HG03159 (cell line): Measurements from ENCODE around the gene PRM2.

Experiments used
- ATAC-seq: cut with Tn5 transposase; IDR thresholded peaks from one replicate; pipeline ENCODE4 v1.9.1; 2021; ENCODE audit warnings: mild to moderate bottlenecking, moderate library complexity; ENCODE audit not compliant: unreplicated experiment

PRM2 gene

GRCh38 chr16:11276143-11276895, at the start of gene PRM2:
Gene PRM2, minus strand, starts transcription at chr16:11276480. Its CDS starts 110 bp downstream, at chr16:11276370.
- no peak for ATAC-seq

- no peak for ATAC-seq
Measured at GRCh38 chr16:11325404-11326083, 49.3 kb upstream of the PRM2 start.

GRCh38 chr16:11323551-11324336, 47.5 kb upstream of the PRM2 start:
- no peak for ATAC-seq

- no peak for ATAC-seq
Measured at GRCh38 chr16:11322823-11323222, 46.5 kb upstream of the PRM2 start.

- ATAC-seq = no peak
Measured at GRCh38 chr16:11321662-11322061, 45.4 kb upstream of the PRM2 start.

- ATAC-seq = no peak
Measured at GRCh38 chr16:11320170-11320569, 43.9 kb upstream of the PRM2 start.

GRCh38 chr16:11319529-11320146, 43.4 kb upstream of the PRM2 start:
- ATAC-seq = no peak

GRCh38 chr16:11318817-11319216, 42.5 kb upstream of the PRM2 start:
- no peak for ATAC-seq

GRCh38 chr16:11316331-11317015, 40.2 kb upstream of the PRM2 start:
- no peak for ATAC-seq

GRCh38 chr16:11315510-11315909, 39.2 kb upstream of the PRM2 start:
- no peak for ATAC-seq

- no peak for ATAC-seq
Measured at GRCh38 chr16:11314309-11314894, 38.1 kb upstream of the PRM2 start.

GRCh38 chr16:11313493-11314308, 37.4 kb upstream of the PRM2 start:
- ATAC-seq = no peak

GRCh38 chr16:11312718-11313492, 36.6 kb upstream of the PRM2 start:
- ATAC-seq = no peak

GRCh38 chr16:11310997-11311561, 34.8 kb upstream of the PRM2 start:
- ATAC-seq = peak; percentile 41

- no peak for ATAC-seq
Measured at GRCh38 chr16:11310634-11310977, 34.3 kb upstream of the PRM2 start.

GRCh38 chr16:11309895-11310633, 33.8 kb upstream of the PRM2 start:
- ATAC-seq = peak; percentile 53

GRCh38 chr16:11308493-11309283, 32.4 kb upstream of the PRM2 start:
- ATAC-seq = no peak
